Bone marrow (tissue), 2 donors: ENCODE measurements around the gene ZNF2.

Source experiments
- DNase-seq, 2 donors: peaks; one replicate each; lab custom pipeline; 2025; lab: John Stamatoyannopoulos, UW

The ZNF2 gene

DNA sequence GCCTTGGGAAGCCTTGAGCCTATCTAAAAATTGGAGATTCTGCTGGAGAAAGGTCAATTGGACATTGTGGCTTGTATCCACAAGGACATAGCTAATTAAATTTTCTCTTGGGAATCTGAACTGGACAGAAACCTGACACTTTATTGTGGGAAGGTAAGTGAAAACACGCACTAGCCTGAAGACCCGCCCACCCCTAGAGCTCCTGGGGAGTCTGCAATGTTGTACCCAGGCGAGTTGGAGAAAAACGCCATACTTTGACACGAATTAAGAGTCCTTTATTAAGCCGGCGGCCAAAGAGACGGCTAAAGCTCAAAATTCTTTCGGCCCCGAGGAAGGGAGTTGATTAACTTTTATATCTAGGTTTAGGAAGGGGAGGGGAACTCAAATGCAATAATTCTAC is 40.5 kb downstream of the ZNF2 start:
- DNase-seq: no peak

DNA sequence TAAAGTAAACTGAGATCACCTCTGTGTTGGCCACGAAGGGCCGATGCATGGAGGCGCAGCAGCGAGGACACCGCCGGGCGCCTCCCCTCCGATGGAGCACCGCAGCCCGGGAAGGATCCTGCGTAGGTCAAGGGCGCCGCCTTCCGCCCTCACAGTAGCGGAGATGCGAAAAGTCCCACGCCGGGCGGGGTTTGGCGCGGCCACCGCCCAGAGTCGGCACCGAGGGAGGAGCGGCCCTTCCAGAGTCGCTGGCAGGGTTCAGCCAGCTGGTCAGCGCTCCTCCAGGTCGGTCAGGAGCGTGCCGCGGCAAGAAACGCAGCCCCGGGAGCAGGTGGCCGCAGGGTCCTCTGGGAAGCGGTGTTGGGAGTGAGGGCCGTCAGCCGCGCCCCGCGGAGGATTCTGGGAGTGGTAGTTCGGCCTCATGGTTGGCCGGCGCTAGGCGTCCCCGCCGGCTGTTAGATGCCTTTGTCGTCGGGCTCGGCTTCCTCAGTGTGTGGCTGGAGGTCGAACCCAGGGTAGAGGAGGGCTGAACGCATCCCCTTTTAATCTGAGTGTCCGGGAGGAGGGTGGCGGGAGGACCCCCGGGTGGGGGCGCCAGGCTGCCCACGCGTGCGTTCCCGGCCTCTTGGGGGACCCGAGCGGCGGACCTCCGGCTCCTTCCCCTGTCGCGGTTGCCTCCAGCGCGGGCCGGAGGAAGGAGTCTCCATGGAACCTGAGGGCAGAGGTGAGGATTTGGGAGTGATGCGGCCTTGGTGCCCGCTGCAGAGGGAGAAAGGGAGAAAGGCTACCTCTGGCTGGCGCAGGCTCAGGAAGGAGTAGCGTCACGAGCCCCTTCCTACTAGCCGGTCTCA is 41.7 kb downstream of the ZNF2 start, which contains the start of gene ZNF892:
Gene ZNF892 (plus strand): TSS at position 411 of the 851 bp plus-strand sequence. CDS start 295 bp downstream, at position 706.
- DNase-seq: peak; percentile 70 to 71

DNA sequence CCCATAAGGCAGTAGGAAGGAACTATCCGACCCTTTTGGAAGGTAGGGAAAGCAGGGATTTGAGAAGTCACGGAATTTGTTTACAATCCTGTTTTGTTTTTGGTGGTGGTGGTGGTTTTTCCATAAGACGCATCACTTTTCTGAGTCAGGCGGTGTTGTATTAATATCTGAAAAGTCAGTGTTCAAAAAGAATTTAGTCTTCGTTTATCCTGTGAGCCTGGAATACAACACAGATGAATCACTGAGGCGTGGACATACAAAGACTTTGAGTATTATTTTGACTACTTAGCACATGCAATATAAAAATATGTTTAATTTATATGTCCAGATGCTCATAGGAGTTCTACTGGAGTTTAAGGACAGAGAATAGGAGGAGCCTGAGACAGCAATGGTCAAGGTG is 42.5 kb downstream of the ZNF2 start:
- no peak for DNase-seq

- no peak for DNase-seq
These were observed 49.5 kb downstream of the ZNF2 start for GRCh38 chr2:95215018-95215612.

- no peak for DNase-seq
These were observed 54.8 kb downstream of the ZNF2 start for GRCh38 chr2:95220449-95220848.

GRCh38 chr2:95225658-95226057 is 60.0 kb downstream of the ZNF2 start:
- DNase-seq: no peak

- DNase-seq: peak in 1 of 2 donors; percentile 15
These were observed 66.1 kb downstream of the ZNF2 start for GRCh38 chr2:95231723-95232122.

- DNase-seq: no peak
These were observed 66.6 kb downstream of the ZNF2 start for GRCh38 chr2:95232232-95232631.
